HepG2 (cell line): ENCODE measurements around the gene DIPK1A. TPM values are rescaled to one million over a fixed set of nuclear protein-coding genes. Genes with fewer than 3 reads are reported as not detected.
A peak's percentile ranks its signal among the peaks of the same experiment; 100 is the strongest.

Source experiments
- ATAC-seq: fragments of 200-7000 bp; cut with Tn5 transposase; 3 replicates; pipeline ENCODE4 v1.9.1; 2020; ENCODE audit warnings: mild to moderate bottlenecking, moderate library complexity
- BruUV-seq: library from RNA; stranded (reverse); fragments of 400-500 nt; replicated peaks from 2 replicates; lab custom pipeline; 2021; lab: Mats Ljungman, UMichigan
- CTCF ChIA-PET: fragments of 300-600 bp; formaldehyde crosslinking; extraction: SDS; loops from one replicate; lab custom pipeline; 2021; ENCODE audit warnings: low total read pairs, inconsistent platforms, low intra/inter-chr PET ratio; lab: Yijun Ruan, JAX
- POLR2A ChIA-PET: fragments of 350-600 bp; sonication (Branson Sonifier 250); formaldehyde crosslinking; loops from one replicate; lab custom pipeline; 2020; ENCODE audit warnings: antibody characterized with exemption, inconsistent platforms; lab: Yijun Ruan, JAX
- DNase-seq: peaks from one replicate; pipeline ENCODE4 v3.0.0-alpha.2; 2015; ENCODE audit warnings: low spot score
- FAIRE-seq: peaks from 3 replicates; lab custom pipeline; 2011; peaks lifted over from hg19 to GRCh38; lab: Jason Lieb, UNC
- H2AFZ ChIP-seq: one replicate; pipeline ENCODE4 v1.6.1; 2011; ENCODE audit warnings: low read length, inconsistent platforms
- H3K27ac ChIP-seq: fragments of 300-600 bp; 3 replicates; pipeline ENCODE4 v1.8.0; 2011; ENCODE audit warnings: mixed run types, mild to moderate bottlenecking, mixed read lengths, low read length, inconsistent platforms; ENCODE audit not compliant: insufficient read depth; ENCODE audit errors: extremely low read length
- H3K27me3 ChIP-seq, 2 experiments: fragments of 200-600 bp in 1 of 2; 2 replicates in 1 of 2; 3 replicates in 1 of 2; pipeline versions ENCODE4 v1.6.0 to v1.8.0; 2011; ENCODE audit warnings: low read length in 2 of 2, mild to moderate bottlenecking in 2 of 2, moderate library complexity in 2 of 2, inconsistent platforms in 1 of 2; ENCODE audit not compliant: insufficient read depth in 2 of 2, control insufficient read depth in 1 of 2
- H3K36me3 ChIP-seq, 2 experiments: fragments of 200-600 bp in 1 of 2; replicated peaks in 1 of 2; 2 replicates in 1 of 2; 3 replicates in 1 of 2; pipeline versions ENCODE4 v1.5.1 to v1.8.0; 2011; ENCODE audit warnings: low read length in 2 of 2, inconsistent platforms in 1 of 2; ENCODE audit not compliant: insufficient read depth in 2 of 2, control insufficient read depth in 1 of 2
- H3K4me1 ChIP-seq: 2 replicates; pipeline ENCODE4 v1.5.1; 2012; ENCODE audit warnings: low read length, inconsistent platforms; ENCODE audit not compliant: insufficient read depth
- H3K4me2 ChIP-seq: 2 replicates; pipeline ENCODE4 v1.6.0; 2011; ENCODE audit warnings: low read depth, low read length, inconsistent platforms
- H3K4me3 ChIP-seq, 3 experiments: fragments of 200-600 bp in 1 of 3; sonication (generic), shearing (Covaris generic) in 1 of 3; replicated peaks in 1 of 3; 2 replicates each; pipeline ENCODE4 v1.5.1; 2011 to 2016; ENCODE audit warnings: low read length in 3 of 3, inconsistent platforms in 2 of 3, low read depth in 2 of 3, mild to moderate bottlenecking in 2 of 3, control low read depth in 1 of 3, mixed read lengths in 1 of 3; ENCODE audit not compliant: insufficient read depth in 1 of 3
- H3K79me2 ChIP-seq: one replicate; pipeline ENCODE4 v1.6.1; 2011; ENCODE audit warnings: low read length, inconsistent platforms; ENCODE audit not compliant: insufficient read depth
- H3K9ac ChIP-seq: 2 replicates; pipeline ENCODE4 v1.6.0; 2011; ENCODE audit warnings: mild to moderate bottlenecking, low read depth, low read length, inconsistent platforms; ENCODE audit not compliant: insufficient read depth
- H3K9me3 ChIP-seq: 2 replicates; pipeline ENCODE4 v1.5.1; 2012; ENCODE audit warnings: mild to moderate bottlenecking, low read length
- H4K20me1 ChIP-seq: 2 replicates; pipeline ENCODE4 v1.6.0; 2011; ENCODE audit warnings: inconsistent platforms, mild to moderate bottlenecking, low read length, moderate library complexity; ENCODE audit not compliant: insufficient read depth
- GFI1 ChIP-seq: sonication (generic); formaldehyde crosslinking; IDR thresholded peaks from 2 replicates; pipeline ENCODE4 v1.5.0; 2020; ENCODE audit warnings: missing genetic modification reagents, mild to moderate bottlenecking, borderline replicate concordance
- KAT8 ChIP-seq: IDR thresholded peaks from 2 replicates; pipeline ENCODE4 v1.6.1; 2016; ENCODE audit warnings: missing genetic modification reagents, missing compliant biosample characterization
- KLF16 ChIP-seq, 2 experiments: sonication (generic) in 1 of 2; formaldehyde crosslinking in 1 of 2; IDR thresholded peaks; 2 replicates each; pipeline versions ENCODE4 v1.6.1 to v1.8.0; 2016 to 2023; ENCODE audit warnings: missing genetic modification reagents in 2 of 2, missing compliant biosample characterization in 1 of 2
- SAP130 ChIP-seq: IDR thresholded peaks from 2 replicates; pipeline ENCODE4 v1.6.1; 2016; ENCODE audit warnings: low read depth
- WGBS: methylation state at CpG from one replicate; pipeline ENCODE4 v1.1.6; 2017; ENCODE audit warnings: low lambda C conversion rate; 5-methylcytosine and 5-hydroxymethylcytosine counted together
- in situ Hi-C: cut with HindIII; loops from 2 replicates; pipeline ENCODE4 v1.10.0; 2017; ENCODE audit warnings: low pct_unique_long_range_greater_than_20kb; ENCODE audit not compliant: extremely low pct_ligation_motif_present
- intact Hi-C: fragments of 100-400 bp; cut with micrococcal nuclease; formaldehyde crosslinking; loops from one replicate; pipeline ENCODE4 v1.10.0; 2022; ENCODE audit not compliant: unreplicated experiment
- polyA plus RNA-seq, 8 experiments: library from polyadenylated mRNA; depleted of rRNA in 3 of 8; stranded (reverse) in 7 of 8; unstranded in 1 of 8; fragments of >200 nt; fragmentation: Illumina TruSeq in 4 of 8; extraction: Trizol in 4 of 8; gene quantifications; 2 replicates each; pipeline versions ENCODE4 v1.2.1 to v1.2.3, GENCODE V29; 2011 to 2016; ENCODE audit warnings: low read depth in 4 of 8, missing spikeins in 1 of 8, mixed read lengths in 1 of 8; ENCODE audit not compliant: insufficient read depth in 1 of 8
- total RNA-seq, 5 experiments: library from RNA; depleted of rRNA; stranded (reverse); fragments of >200 nt; fragmentation: Illumina TruSeq; extraction: Trizol; gene quantifications; 2 replicates each; pipeline ENCODE4 v1.2.3, GENCODE V29; 2016; ENCODE audit warnings: low read depth in 1 of 5
- TF ChIP-seq, protein P1 (sequence below), 2 experiments: sonication (generic) in 1 of 2; formaldehyde crosslinking in 1 of 2; IDR thresholded peaks; 2 replicates each; pipeline versions ENCODE4 v1.4.0 to v1.6.1; 2018 to 2020; ENCODE audit warnings: missing genetic modification reagents in 2 of 2, borderline replicate concordance in 1 of 2, low read depth in 1 of 2, mild to moderate bottlenecking in 1 of 2, missing biosample characterization in 1 of 2
- TF ChIP-seq, protein P2 (sequence below): sonication (generic); formaldehyde crosslinking; IDR thresholded peaks from 2 replicates; pipeline ENCODE4 v1.5.1; 2020; ENCODE audit warnings: mild to moderate bottlenecking, missing genetic modification reagents, borderline replicate concordance
- TF ChIP-seq, protein P3 (sequence below): IDR thresholded peaks from 2 replicates; pipeline ENCODE4 v1.4.0; 2020; ENCODE audit warnings: mild to moderate bottlenecking, missing genetic modification reagents
- TF ChIP-seq, protein P4 (sequence below): IDR thresholded peaks from 2 replicates; pipeline ENCODE4 v1.6.1; 2012; ENCODE audit warnings: inconsistent platforms

The DIPK1A gene
- total and polyA plus RNA-seq, 2 of the 13 experiments (the other 11 are each of a cell fraction or from before 2014, with no cell fraction given), result 8.4 TPM

DNA sequence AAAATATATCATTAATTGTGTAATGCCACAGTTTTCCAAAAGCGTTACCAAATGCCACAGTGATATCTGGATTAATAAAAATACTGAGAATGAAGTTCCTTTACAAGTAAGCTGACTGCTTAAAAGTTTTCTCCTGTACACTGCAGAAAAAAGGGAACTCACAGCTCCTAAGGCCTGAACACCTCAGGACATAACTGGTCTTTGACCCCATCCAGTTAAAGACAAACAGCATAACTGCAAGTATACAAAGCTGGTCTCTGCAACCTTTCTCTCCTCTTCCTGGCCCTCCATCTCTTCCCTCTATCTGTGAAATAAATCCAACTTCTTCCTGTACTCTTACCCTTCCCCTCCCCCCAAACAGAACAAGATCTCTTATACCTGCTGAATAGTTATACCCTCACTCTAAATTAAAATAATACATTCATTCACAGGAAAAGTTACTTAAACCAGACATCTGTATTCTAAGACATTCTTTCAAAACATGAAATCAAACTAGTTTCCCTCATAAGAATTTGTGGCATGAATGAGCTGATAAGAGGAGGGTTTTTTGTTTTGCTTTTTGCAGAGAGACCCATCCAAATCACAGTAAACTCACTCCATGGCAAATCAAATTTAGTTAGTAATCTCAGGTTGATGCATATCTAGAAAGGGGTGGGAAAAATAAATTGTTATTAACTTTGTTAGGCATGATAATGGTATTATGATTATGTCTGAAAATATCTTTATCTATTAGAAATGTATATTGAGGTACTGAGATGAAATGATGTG is 2.9 kb downstream of the DIPK1A start:
- H3K4me1 ChIP-seq, result peaks cover 57% of the 10 kb centered on the region
- peak overlapping the region; percentile 36; the same call in 1 of the 2 replicates for H3K9ac ChIP-seq
- FAIRE-seq (peak; percentile 67), DNase-seq (peak; percentile 62), ATAC-seq (peak; percentile 17; the same call in 1 of the 3 replicates)
- no peaks in the 10 kb centered on the region for H3K36me3 ChIP-seq
- H3K4me2 ChIP-seq, result peak overlapping the region; percentile 64
- intact Hi-C loops (loop anchor here (5.0 kb wide), 1 partner anchor 56 kb away; no protein-coding TSS in a partner anchor), in situ Hi-C loops (loop anchor here (5.0 kb wide), 1 partner anchor 101 kb away; no protein-coding TSS in a partner anchor)
- no TSS peak for BruUV-seq
- H3K27ac ChIP-seq, result peak overlapping the region; percentile 58
- CTCF ChIA-PET, result interaction anchor here (3.7 kb wide), 1 partner anchor 99 kb away, joined by 70 read pairs; no protein-coding TSS in a partner anchor
- POLR2A ChIA-PET, result interaction anchor here (0.7 to 1.3 kb wide), 2 partner anchors 9 to 35 kb away, joined by 3 read pairs; no protein-coding TSS in a partner anchor
- H4K20me1 ChIP-seq, result no peaks in the 10 kb centered on the region
- H3K9me3 ChIP-seq, result no peaks in the 10 kb centered on the region
- H3K27me3 ChIP-seq, result peaks cover 2 to 8% of the 10 kb centered on the region in 2 experiments; a peak in 2 of 5 replicates
- 16% methylated on average over 1 of the region's 1 CpG for WGBS
- H2AFZ ChIP-seq, result no peak overlapping the region
- peak overlapping the region in 2 of 3 experiments; percentile 8 to 43; a peak in 3 of 6 replicates for H3K4me3 ChIP-seq
- H3K79me2 ChIP-seq, result peaks cover 46% of the 10 kb centered on the region
- TF ChIP-seq KLF16 (CRISPR knock-in tag; IDR thresholded peaks at IDR 0.05) (0 out of 4 replicates have a peak, but pooled peaks of 1 of the 2 experiments have one; percentile 38), GFI1 (CRISPR knock-in tag) (peak; percentile 34; the same call in 1 of the 2 replicates), SAP130 (CRISPR knock-in tag) (peak; percentile 53; the same call in 1 of the 2 replicates), KAT8 (CRISPR knock-in tag) (0 out of 2 replicates have a peak, but pooled peaks have one; percentile 40)
- TF ChIP-seq, protein P1, sequence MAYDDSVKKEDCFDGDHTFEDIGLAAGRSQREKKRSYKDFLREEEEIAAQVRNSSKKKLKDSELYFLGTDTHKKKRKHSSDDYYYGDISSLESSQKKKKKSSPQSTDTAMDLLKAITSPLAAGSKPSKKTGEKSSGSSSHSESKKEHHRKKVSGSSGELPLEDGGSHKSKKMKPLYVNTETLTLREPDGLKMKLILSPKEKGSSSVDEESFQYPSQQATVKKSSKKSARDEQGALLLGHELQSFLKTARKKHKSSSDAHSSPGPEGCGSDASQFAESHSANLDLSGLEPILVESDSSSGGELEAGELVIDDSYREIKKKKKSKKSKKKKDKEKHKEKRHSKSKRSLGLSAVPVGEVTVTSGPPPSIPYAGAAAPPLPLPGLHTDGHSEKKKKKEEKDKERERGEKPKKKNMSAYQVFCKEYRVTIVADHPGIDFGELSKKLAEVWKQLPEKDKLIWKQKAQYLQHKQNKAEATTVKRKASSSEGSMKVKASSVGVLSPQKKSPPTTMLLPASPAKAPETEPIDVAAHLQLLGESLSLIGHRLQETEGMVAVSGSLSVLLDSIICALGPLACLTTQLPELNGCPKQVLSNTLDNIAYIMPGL (CRISPR knock-in tag; IDR thresholded peaks at IDR 0.05; ENCODE audit: borderline replicate concordance in 1 of 2, low read depth in 1 of 2), result 0 out of 4 replicates have a peak, but pooled peaks of 1 of the 2 experiments have one; percentile 19
- TF ChIP-seq, protein P2, sequence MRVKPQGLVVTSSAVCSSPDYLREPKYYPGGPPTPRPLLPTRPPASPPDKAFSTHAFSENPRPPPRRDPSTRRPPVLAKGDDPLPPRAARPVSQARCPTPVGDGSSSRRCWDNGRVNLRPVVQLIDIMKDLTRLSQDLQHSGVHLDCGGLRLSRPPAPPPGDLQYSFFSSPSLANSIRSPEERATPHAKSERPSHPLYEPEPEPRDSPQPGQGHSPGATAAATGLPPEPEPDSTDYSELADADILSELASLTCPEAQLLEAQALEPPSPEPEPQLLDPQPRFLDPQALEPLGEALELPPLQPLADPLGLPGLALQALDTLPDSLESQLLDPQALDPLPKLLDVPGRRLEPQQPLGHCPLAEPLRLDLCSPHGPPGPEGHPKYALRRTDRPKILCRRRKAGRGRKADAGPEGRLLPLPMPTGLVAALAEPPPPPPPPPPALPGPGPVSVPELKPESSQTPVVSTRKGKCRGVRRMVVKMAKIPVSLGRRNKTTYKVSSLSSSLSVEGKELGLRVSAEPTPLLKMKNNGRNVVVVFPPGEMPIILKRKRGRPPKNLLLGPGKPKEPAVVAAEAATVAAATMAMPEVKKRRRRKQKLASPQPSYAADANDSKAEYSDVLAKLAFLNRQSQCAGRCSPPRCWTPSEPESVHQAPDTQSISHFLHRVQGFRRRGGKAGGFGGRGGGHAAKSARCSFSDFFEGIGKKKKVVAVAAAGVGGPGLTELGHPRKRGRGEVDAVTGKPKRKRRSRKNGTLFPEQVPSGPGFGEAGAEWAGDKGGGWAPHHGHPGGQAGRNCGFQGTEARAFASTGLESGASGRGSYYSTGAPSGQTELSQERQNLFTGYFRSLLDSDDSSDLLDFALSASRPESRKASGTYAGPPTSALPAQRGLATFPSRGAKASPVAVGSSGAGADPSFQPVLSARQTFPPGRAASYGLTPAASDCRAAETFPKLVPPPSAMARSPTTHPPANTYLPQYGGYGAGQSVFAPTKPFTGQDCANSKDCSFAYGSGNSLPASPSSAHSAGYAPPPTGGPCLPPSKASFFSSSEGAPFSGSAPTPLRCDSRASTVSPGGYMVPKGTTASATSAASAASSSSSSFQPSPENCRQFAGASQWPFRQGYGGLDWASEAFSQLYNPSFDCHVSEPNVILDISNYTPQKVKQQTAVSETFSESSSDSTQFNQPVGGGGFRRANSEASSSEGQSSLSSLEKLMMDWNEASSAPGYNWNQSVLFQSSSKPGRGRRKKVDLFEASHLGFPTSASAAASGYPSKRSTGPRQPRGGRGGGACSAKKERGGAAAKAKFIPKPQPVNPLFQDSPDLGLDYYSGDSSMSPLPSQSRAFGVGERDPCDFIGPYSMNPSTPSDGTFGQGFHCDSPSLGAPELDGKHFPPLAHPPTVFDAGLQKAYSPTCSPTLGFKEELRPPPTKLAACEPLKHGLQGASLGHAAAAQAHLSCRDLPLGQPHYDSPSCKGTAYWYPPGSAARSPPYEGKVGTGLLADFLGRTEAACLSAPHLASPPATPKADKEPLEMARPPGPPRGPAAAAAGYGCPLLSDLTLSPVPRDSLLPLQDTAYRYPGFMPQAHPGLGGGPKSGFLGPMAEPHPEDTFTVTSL (CRISPR knock-in tag), result 0 out of 2 replicates have a peak, but pooled peaks have one; percentile 47
- TF ChIP-seq, protein P3, sequence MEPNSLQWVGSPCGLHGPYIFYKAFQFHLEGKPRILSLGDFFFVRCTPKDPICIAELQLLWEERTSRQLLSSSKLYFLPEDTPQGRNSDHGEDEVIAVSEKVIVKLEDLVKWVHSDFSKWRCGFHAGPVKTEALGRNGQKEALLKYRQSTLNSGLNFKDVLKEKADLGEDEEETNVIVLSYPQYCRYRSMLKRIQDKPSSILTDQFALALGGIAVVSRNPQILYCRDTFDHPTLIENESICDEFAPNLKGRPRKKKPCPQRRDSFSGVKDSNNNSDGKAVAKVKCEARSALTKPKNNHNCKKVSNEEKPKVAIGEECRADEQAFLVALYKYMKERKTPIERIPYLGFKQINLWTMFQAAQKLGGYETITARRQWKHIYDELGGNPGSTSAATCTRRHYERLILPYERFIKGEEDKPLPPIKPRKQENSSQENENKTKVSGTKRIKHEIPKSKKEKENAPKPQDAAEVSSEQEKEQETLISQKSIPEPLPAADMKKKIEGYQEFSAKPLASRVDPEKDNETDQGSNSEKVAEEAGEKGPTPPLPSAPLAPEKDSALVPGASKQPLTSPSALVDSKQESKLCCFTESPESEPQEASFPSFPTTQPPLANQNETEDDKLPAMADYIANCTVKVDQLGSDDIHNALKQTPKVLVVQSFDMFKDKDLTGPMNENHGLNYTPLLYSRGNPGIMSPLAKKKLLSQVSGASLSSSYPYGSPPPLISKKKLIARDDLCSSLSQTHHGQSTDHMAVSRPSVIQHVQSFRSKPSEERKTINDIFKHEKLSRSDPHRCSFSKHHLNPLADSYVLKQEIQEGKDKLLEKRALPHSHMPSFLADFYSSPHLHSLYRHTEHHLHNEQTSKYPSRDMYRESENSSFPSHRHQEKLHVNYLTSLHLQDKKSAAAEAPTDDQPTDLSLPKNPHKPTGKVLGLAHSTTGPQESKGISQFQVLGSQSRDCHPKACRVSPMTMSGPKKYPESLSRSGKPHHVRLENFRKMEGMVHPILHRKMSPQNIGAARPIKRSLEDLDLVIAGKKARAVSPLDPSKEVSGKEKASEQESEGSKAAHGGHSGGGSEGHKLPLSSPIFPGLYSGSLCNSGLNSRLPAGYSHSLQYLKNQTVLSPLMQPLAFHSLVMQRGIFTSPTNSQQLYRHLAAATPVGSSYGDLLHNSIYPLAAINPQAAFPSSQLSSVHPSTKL (CRISPR knock-in tag), result peak; percentile 73; the same call in 1 of the 2 replicates
- TF ChIP-seq, protein P4, sequence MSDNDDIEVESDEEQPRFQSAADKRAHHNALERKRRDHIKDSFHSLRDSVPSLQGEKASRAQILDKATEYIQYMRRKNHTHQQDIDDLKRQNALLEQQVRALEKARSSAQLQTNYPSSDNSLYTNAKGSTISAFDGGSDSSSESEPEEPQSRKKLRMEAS, result no peak
